GM12892 (cell line): ENCODE results near the gene TRIP4.

Experiments
- POLR2A ChIP-seq: IDR thresholded peaks from 2 replicates; pipeline ENCODE4 v1.6.1; 2011; ENCODE audit warnings: low read depth, low read length, control low read depth
- POLR2AphosphoS5 ChIP-seq: IDR thresholded peaks from 2 replicates; pipeline ENCODE4 v1.6.1; 2011; ENCODE audit warnings: low read depth, low read length, control low read depth

DNA sequence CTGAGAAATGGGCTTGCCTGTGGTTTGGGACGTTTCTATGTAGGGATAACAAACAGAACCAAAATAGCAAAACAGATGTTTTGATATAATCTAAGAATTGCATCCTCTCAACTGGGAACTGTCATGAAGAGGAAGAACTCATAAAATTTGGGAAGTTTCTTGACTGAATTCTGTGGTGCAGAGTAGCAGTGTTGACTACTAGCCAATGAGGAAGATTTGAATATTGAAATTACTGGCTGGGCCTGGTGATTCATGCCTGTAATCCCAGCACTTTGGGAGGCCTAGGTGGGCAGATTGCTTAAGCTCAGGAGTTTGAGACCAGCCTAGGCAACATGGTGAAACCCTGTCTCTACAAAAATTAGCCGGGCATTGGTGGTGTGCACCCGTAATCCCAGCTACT, 114.9 kb downstream of the TRIP4 start:
- no peak for TF ChIP-seq POLR2A
- no peak for TF ChIP-seq POLR2AphosphoS5
